Airway epithelial cell (primary cell): ENCODE data around the gene UNC13C. TPM values are rescaled to one million over a fixed set of nuclear protein-coding genes. Genes with fewer than 3 reads are reported as not detected.

Experiments
- total RNA-seq: library from RNA; depleted of rRNA; stranded (reverse); fragments of >200 nt; gene quantifications from 2 replicates; pipeline ENCODE4 v1.2.3, GENCODE V29; 2015

Gene UNC13C
- total RNA-seq: not detected in 2 replicates

GRCh38 chr15:53978253-53978906, at the start of gene UNC13C:
Gene UNC13C (plus strand): TSS chr15:53978441. CDS start chr15:54012904, 34,463 bp downstream.

Other genes starting within 250 kb of the UNC13C start
- gene WDR72, start 218.8 kb upstream of the UNC13C start, total RNA-seq: not detected in 2 replicates